Neural cell (in vitro differentiated cells): Measurements from ENCODE around the gene DOK6.

Experiments
- EP300 ChIP-seq: fragments of 450-650 bp; conservative IDR thresholded peaks from 2 replicates; pipeline ENCODE4 v1.6.1; 2014; ENCODE audit warnings: antibody characterized with exemption, mild to moderate bottlenecking, moderate library complexity; ENCODE audit not compliant: poor library complexity, severe bottlenecking
- EZH2 ChIP-seq: fragments of 200-600, 300-800 bp; shearing (Covaris generic), sonication (generic); IDR thresholded peaks from 2 replicates; pipeline ENCODE4 v1.6.1; 2014; ENCODE audit warnings: antibody characterized with exemption, low read length, borderline replicate concordance, mild to moderate bottlenecking; ENCODE audit not compliant: insufficient read depth, poor library complexity, severe bottlenecking
- POLR2AphosphoS5 ChIP-seq: IDR thresholded peaks from 2 replicates; pipeline ENCODE4 v1.6.1; 2012
- RAD21 ChIP-seq: fragments of 450-650 bp; conservative IDR thresholded peaks from 2 replicates; pipeline ENCODE4 v1.6.1; 2014; ENCODE audit warnings: antibody characterized with exemption, mild to moderate bottlenecking, moderate library complexity
- TAF1 ChIP-seq: IDR thresholded peaks from 2 replicates; pipeline ENCODE4 v1.6.1; 2012; ENCODE audit warnings: low read depth
- TF ChIP-seq, protein P1 (sequence below): fragments of 450-650 bp; IDR thresholded peaks from 2 replicates; pipeline ENCODE4 v1.5.1; 2014; ENCODE audit warnings: antibody characterized with exemption, mild to moderate bottlenecking, moderate library complexity; ENCODE audit not compliant: poor library complexity, severe bottlenecking
- TF ChIP-seq, protein P2 (sequence below): IDR thresholded peaks from 2 replicates; pipeline ENCODE4 v1.6.1; 2012; ENCODE audit warnings: borderline replicate concordance

DNA sequence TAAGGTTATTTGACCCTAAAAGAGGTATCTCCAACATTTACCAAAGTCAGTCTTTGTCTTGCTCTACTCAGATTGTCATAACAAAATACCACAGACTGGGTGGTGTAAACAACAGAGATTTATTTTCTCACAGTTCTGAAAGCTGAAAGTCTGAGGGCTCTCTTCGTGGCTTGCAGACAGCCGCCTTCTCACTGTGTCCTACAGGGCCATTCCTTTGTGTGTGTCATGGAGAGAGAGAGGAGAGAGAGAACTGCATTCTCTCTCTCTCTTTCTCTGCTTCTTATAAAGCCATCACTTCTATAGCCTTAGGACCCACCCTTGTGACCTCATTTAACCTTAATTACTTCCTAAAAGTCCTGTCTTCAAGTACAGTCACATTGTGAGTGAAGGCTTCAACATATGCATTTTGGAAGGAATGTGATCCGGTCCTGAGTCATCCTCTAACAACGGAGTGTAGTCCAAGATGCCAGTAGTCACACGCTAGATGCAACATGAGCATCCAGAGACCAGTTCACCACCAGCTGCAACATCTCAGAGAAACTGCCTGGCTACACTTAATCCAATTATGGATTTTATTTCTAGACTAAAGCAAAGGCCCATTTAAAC, 416.8 kb downstream of the DOK6 start:
- TF ChIP-seq, protein P1, sequence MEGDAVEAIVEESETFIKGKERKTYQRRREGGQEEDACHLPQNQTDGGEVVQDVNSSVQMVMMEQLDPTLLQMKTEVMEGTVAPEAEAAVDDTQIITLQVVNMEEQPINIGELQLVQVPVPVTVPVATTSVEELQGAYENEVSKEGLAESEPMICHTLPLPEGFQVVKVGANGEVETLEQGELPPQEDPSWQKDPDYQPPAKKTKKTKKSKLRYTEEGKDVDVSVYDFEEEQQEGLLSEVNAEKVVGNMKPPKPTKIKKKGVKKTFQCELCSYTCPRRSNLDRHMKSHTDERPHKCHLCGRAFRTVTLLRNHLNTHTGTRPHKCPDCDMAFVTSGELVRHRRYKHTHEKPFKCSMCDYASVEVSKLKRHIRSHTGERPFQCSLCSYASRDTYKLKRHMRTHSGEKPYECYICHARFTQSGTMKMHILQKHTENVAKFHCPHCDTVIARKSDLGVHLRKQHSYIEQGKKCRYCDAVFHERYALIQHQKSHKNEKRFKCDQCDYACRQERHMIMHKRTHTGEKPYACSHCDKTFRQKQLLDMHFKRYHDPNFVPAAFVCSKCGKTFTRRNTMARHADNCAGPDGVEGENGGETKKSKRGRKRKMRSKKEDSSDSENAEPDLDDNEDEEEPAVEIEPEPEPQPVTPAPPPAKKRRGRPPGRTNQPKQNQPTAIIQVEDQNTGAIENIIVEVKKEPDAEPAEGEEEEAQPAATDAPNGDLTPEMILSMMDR: no peak
- no peak for TF ChIP-seq EZH2
- TF ChIP-seq RAD21: no peak
- TF ChIP-seq POLR2AphosphoS5: no peak
- no peak for TF ChIP-seq EP300
- TF ChIP-seq, protein P2, sequence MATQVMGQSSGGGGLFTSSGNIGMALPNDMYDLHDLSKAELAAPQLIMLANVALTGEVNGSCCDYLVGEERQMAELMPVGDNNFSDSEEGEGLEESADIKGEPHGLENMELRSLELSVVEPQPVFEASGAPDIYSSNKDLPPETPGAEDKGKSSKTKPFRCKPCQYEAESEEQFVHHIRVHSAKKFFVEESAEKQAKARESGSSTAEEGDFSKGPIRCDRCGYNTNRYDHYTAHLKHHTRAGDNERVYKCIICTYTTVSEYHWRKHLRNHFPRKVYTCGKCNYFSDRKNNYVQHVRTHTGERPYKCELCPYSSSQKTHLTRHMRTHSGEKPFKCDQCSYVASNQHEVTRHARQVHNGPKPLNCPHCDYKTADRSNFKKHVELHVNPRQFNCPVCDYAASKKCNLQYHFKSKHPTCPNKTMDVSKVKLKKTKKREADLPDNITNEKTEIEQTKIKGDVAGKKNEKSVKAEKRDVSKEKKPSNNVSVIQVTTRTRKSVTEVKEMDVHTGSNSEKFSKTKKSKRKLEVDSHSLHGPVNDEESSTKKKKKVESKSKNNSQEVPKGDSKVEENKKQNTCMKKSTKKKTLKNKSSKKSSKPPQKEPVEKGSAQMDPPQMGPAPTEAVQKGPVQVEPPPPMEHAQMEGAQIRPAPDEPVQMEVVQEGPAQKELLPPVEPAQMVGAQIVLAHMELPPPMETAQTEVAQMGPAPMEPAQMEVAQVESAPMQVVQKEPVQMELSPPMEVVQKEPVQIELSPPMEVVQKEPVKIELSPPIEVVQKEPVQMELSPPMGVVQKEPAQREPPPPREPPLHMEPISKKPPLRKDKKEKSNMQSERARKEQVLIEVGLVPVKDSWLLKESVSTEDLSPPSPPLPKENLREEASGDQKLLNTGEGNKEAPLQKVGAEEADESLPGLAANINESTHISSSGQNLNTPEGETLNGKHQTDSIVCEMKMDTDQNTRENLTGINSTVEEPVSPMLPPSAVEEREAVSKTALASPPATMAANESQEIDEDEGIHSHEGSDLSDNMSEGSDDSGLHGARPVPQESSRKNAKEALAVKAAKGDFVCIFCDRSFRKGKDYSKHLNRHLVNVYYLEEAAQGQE: no peak
- TF ChIP-seq TAF1: no peak
